GM21576 (cell line): ENCODE data around the gene AP4S1.
"Not testable (repeated sequence)": the region's sequence is repeated elsewhere in the genome, so short reads cannot be mapped to it uniquely, and the experiment has no call there.

Source experiments
- ATAC-seq: cut with Tn5 transposase; IDR thresholded peaks from one replicate; pipeline ENCODE4 v1.9.1; 2021; ENCODE audit warnings: mild to moderate bottlenecking, moderate library complexity; ENCODE audit not compliant: unreplicated experiment

AP4S1 gene

GRCh38 chr14:31025367-31026076 lies at the start of gene AP4S1:
Gene AP4S1, plus strand, starts transcription at chr14:31025649. Its CDS starts 40,548 bp downstream, at chr14:31066197.
- peak; percentile 15 for ATAC-seq

- no peak for ATAC-seq
Observed at GRCh38 chr14:30977752-30978151, 47.7 kb upstream of the AP4S1 start.

- ATAC-seq: not testable (repeated sequence)
Observed at GRCh38 chr14:30980106-30980704, 45.2 kb upstream of the AP4S1 start.

GRCh38 chr14:30980980-30981379 lies 44.5 kb upstream of the AP4S1 start:
- no peak for ATAC-seq

GRCh38 chr14:30982533-30982932 lies 42.9 kb upstream of the AP4S1 start:
- no peak for ATAC-seq

- ATAC-seq: no peak
Observed at GRCh38 chr14:30983858-30984257, 41.6 kb upstream of the AP4S1 start.

- no peak for ATAC-seq
Observed at GRCh38 chr14:30985796-30986195, 39.7 kb upstream of the AP4S1 start.

- no peak for ATAC-seq
Observed at GRCh38 chr14:30988509-30988908, 36.9 kb upstream of the AP4S1 start.

GRCh38 chr14:30990770-30991169 lies 34.7 kb upstream of the AP4S1 start:
- no peak for ATAC-seq

- no peak for ATAC-seq
Observed at GRCh38 chr14:30991408-30991807, 34.0 kb upstream of the AP4S1 start.

GRCh38 chr14:30993071-30993470 lies 32.4 kb upstream of the AP4S1 start:
- ATAC-seq: no peak

GRCh38 chr14:30994681-30995620 lies 30.5 kb upstream of the AP4S1 start:
- ATAC-seq: no peak

- no peak for ATAC-seq
Observed at GRCh38 chr14:30995689-30996088, 29.8 kb upstream of the AP4S1 start.

- ATAC-seq: no peak
Observed at GRCh38 chr14:30996892-30997659, 28.4 kb upstream of the AP4S1 start.

GRCh38 chr14:30998100-30998706 lies 27.2 kb upstream of the AP4S1 start:
- ATAC-seq: no peak

GRCh38 chr14:30999038-30999773 lies 26.2 kb upstream of the AP4S1 start:
- no peak for ATAC-seq

GRCh38 chr14:31000629-31001338 lies 24.7 kb upstream of the AP4S1 start:
- no peak for ATAC-seq

GRCh38 chr14:31001339-31001658 lies 24.1 kb upstream of the AP4S1 start:
- ATAC-seq: no peak

- no peak for ATAC-seq
Observed at GRCh38 chr14:31003284-31003683, 22.2 kb upstream of the AP4S1 start.
